HL-60/S4 treated with retinoic acid at 250 ng/mL for 4 days and 3 days (cell line): Measurements from ENCODE around the gene SEPTIN2.
"Not testable (repeated sequence)": the region's sequence is repeated elsewhere in the genome, so short reads cannot be mapped to it uniquely, and the experiment has no call there.

ENCODE experiments used
- in situ Hi-C: fragments of 300-500 bp; cut with MboI; formaldehyde crosslinking; loops from 2 replicates; pipeline ENCODE4 v1.7.0; 2022; ENCODE audit warnings: low sequenced_read_pairs

Gene SEPTIN2

DNA sequence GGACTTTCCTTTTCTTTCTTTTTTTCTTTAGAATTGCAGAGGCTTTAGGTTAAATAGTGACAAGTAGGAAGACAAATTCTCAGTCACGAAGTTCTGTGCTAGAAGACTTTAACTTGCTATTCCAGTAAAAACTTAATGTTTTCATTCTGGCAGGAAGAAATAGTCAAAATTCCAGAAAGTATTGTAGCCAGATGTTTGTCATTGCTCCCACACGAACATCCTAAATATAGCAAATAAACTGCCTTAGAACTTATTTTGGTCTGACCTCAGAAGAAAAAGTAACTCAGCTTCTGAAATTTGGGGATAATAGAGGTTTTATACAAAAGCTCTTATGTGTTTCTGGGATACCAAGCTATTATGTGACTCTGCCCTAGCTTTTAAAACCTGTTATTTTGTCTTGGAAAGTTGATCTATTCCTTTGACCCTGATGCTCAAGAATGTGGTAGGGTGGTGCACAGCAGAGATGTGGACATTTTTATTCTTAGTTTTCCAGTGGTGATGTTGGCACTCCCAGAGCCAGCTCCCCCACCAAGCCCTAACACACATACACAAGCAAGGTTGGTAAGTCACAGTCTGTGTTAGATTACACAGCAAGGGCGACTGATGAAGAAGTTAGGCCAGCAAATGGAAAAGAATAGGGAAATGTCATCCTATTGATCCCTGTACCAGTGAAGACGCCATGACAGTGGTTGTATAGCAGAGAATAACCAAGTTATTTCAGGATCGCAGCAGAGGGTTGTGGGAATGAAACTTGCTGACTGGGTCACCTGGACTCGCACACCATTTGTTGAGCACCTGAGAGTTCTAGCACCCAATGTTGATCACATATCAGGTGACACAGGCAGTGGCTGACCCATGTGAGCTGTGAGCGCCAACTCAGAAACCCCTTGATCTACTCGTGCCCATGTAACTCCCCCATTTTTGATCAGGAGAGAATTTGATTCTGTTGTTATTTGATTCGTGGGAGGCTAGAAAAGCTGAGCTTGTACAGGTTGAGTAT, 64.1 kb downstream of the SEPTIN2 start:
- in situ Hi-C loops, result no loop called here

DNA sequence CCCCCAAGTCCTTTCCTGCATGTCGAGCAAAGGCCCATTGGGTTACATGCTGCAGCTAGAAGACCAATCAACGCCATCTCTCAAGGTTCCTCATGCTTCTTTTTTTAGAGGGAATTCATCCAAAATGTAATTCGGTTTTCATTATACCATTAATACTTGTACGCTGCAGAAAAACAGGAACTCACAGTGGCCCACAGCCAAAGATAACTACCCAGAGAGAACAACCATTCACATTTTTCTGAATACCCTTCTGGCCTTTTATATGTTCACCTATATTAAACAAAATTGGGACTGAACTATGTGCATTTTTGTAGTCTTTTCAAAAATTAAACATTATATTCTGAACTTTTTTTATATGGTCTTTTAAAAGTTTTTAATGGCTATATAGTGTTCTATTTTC, 66.1 kb downstream of the SEPTIN2 start:
- in situ Hi-C loops, result no loop called here

DNA sequence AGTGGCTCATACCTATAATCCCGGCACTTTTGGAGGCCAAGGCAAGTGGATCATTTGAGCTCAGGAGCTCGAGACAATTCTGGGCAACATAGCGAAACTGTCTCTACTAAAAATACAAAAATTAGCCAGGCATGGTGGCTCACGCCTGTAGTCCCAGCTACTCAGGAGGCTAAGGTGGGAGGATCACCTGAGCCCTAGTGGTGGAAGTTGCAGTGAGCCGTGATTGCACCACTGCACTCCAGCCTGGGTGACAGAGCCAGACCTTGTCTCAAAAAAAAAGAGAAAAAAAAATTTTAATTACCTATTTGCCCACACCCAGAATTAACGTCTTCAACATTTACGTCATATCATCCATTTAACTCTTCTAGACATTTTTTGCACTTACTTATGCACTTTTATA, 69.7 kb downstream of the SEPTIN2 start:
- in situ Hi-C loops, result not testable (repeated sequence)

DNA sequence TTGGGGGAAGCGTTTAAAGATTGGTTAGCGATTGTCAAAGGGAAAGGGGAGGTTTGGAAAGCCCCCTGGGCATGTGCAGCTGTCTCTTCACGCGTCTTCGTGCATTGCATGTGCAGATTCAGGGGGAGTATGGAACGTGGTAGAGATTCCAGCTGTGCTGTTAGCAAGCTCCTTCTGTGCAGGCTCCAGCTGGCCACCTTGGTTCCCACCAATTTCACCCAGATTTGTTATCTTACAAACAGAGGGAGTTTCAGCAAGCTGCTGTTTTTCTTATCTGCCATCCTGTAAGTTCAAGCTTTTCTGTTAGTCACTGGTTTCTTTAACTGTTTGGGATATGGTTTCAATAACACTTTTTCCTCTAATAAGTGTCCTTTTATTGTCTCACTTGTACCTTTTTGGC, 70.8 kb downstream of the SEPTIN2 start:
- in situ Hi-C loops, result no loop called here

DNA sequence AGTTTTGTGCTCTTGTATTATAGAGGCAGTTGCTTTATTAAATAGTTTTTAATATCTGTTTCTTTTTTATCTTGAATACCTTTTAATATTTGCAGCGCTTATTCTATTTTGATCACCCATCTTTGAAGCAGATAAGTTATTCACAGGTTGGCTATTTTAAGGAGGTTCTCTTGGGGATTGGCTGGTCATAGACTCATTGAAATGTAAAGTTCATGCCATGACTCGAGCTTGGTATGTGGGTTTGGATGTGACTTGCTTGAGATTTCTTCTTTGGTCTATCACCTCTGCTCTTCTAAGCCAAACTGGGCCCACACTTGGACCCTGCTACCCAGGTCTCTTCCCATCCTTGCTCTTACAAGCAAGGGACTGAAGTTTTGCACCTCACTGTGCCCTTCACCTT, 74.0 kb downstream of the SEPTIN2 start:
- in situ Hi-C loops, result no loop called here

DNA sequence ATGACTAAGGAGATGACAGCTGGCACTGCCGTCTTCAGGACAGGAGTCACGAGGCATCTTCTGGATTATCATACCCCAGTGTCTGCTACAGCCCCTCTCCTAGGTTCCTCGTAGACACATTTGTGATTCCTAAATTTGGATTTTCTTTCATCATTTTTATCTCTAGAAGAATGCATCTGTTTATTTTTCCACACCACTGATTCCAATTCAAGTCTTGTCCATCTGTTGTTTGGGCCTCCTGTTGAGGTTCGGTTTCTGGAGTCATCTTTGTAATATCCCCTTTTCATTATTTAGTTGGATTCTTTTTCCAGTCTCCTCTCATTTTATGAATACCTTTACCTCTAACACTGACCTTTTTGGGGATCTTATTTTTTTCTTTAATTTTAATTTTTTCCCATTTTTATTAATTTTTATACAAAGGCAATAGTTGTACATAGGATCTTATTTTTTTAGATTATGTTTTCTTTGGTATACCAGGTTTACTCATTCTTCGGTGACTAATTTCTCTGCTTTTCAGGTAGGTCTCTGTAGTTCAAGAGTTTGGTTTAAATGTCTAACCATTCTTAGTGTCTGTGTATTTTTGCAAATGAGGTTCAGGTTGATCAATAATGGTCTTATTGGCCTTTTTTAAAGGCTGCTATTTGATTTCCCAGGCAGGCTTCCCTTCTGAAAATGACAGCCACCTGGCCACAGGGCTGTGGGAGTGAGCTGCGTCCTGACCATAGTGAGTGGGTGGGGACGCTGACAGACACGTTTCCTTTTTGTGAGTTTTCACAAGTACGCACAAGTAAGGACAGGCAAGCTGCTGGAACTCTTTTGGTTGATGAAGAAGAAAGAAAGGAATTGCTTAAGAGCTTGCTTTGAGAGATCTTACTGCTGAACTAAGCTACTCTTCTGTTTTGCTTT, 74.8 kb downstream of the SEPTIN2 start:
- in situ Hi-C loops, result no loop called here

DNA sequence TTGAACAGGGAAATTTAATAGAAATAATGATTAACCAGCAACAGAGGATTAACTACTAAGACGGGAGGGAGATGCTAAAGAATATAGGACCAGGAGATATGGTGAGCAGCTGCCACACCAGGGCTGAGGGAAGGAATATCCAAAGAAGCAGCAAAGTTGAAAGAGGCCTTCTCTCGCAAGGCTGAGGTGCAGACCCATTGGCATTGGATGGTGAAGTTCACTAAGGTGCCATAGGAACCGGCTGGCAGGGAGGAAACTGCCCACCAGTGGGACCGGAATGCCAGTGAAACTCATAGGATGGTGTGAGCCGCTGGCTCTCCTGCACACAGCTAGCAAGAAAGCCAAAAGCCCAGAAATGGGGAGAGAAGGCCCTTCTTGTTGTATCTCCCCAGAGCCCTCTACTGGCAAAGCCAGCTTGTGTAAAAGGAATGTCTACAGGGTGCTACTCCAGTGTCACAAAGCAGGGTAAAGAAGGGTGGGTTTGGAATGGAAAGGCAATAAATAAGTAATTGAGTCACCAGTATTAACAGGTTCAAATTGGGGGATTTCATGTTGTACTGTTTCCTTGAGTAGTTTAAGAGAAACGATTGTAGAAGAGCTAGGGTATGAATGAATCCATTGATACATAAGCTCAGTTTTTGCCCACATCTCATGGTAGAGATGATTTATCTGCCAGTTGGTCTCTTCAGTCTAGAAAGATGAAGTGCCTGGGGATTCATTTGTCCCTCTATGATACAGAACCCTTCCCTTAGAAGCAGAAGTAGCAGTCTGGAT, 76.4 kb downstream of the SEPTIN2 start:
- in situ Hi-C loops, result no loop called here

DNA sequence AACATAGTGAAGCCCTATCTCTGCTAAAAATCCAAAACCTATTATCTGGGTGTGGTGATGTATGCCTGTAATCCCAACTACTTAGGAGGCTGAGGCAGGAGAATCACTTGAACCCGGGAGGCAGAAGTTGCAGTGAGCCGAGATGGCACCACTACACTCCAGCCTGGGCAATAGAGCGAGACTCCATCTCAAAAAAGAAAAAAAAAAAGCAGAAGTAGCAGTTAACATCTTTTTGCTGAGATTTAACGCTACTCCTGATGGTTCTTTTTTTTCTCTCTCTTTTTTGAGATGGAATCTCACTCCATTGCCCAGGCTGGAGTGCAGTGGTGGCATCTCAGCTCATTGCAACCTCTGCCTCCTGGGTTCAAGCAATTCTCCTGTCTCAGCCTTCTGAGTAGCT, 77.0 kb downstream of the SEPTIN2 start:
- in situ Hi-C loops, result not testable (repeated sequence)

DNA sequence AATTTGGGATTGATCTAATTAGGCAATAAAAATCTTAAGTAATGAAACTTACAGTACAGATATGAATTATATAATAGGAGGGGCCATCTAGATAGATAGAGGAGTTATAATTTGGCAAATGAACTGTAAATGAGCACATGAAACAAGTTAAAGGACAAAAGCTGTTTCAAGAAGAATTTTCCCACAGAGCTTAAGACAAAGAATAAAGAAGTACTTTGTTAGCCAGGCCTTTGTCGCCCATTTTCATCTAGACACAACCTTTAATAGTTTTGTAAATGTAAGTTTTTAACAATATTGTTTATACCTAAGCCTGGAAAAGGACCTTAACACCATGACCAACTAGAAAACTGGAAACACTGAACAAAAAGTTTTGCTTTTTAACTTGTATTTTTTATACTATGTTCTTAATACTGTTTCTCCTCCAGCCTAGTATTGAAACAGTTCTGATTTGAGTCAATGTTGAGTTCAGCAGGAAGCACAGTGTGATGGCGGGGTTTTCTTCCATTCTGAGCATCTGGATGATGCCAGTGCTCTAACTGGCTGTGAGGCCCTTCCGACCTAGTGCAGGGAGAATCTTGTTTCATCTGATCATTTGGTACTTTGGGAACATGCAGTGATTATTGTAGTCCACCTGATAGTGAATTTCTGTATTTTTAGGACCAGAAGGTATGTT, 77.9 kb downstream of the SEPTIN2 start:
- in situ Hi-C loops, result no loop called here

DNA sequence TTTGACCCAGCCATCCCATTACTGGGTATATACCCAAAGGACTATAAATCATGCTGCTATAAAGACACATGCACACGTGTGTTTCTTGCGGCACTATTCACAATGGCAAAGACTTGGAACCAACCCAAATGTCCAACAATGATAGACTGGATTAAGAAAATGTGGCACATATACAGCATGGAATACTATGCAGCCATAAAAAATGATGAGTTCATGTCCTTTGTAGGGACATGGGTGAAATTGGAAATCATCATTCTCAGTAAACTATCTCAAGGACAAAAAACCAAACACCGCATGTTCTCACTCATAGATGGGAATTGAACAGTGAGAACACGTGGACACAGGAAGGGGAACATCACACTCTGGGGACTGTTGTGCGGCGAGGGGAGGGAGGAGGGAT, 81.1 kb downstream of the SEPTIN2 start:
- in situ Hi-C loops, result not testable (repeated sequence)

DNA sequence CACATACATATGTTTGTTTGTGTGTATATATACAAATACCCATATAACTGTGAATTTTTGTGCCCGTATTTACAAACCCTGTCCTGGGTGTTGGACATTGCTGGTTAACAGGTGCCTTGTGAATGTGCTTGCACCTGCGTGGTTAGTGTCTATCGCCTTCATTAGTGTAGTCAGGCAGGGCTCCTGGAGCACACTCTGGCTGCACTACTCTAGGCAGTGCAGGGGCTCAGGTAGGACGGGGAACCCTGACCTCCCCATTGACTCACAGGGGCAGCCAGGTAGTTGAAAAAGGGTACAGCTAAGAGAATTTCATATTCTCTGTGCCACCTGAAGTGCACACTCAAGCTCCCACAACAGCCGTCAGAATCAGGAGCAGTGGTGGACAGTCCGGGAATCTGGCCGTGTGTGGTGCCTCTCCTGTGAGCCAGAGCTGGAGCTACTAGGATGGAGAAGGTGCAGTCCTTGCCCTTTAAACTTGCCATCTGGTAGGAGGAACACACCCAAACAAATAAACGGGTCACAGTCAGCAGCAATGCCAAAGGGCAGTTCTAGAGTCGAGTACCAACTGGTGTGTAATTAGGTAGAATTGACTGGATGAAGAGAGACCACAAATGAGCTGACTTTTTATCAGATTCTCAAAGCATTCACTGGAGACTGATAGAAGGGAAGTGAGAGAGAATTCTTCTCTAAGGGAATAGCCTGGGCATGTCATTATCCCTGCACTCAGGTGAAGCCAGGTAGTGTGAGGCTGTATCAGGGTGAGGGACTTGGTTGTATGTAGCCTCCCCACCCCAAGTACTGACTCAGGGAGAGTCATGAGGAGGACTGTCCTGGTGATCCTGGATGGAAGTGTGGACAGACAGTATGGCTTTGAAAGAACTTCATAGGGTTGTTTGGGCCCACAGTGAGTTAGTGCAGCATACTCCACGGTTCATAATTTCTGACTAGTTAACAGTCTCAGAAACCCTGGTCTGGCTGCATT, 84.5 kb downstream of the SEPTIN2 start:
- in situ Hi-C loops, result no loop called here
